GM06990 (cell line): ENCODE measurements around the gene POLR2B.

Experiments
- DNase-seq: peaks from one replicate; pipeline ENCODE4 v3.0.0-alpha.2; 2011; ENCODE audit not compliant: insufficient read length; ENCODE audit errors: extremely low read depth
- H3K27me3 ChIP-seq: replicated peaks from 2 replicates; pipeline ENCODE4 v1.6.0; 2011; ENCODE audit warnings: low read length; ENCODE audit not compliant: control insufficient read depth, insufficient read depth
- H3K36me3 ChIP-seq: 2 replicates; pipeline ENCODE4 v1.5.1; 2011; ENCODE audit warnings: low read length; ENCODE audit not compliant: control insufficient read depth, insufficient read depth
- H3K4me3 ChIP-seq: replicated peaks from 2 replicates; pipeline ENCODE4 v1.5.1; 2011; ENCODE audit warnings: low read depth, mild to moderate bottlenecking, control low read depth, low read length
- CTCF ChIP-seq: IDR thresholded peaks from 2 replicates; pipeline ENCODE4 v1.5.1; 2011; ENCODE audit warnings: low read length, control low read depth, mild to moderate bottlenecking, inconsistent platforms; ENCODE audit not compliant: insufficient read depth, poor library complexity, severe bottlenecking

The POLR2B gene

GRCh38 chr4:57018980-57019379, 40.3 kb downstream of the POLR2B start:
- DNase-seq = no peak
- Histone ChIP-seq H3K36me3 (peaks cover 12% of the 10 kb centered on the region), H3K4me3 (no peak overlapping the region), H3K27me3 (no peaks in the 10 kb centered on the region)
- no peak for TF ChIP-seq CTCF

- H3K4me3 ChIP-seq = no peak overlapping the region
- H3K27me3 ChIP-seq = no peaks in the 10 kb centered on the region
- DNase-seq = no peak
- TF ChIP-seq CTCF = no peak
- H3K36me3 ChIP-seq = peaks cover 13% of the 10 kb centered on the region
Measured at GRCh38 chr4:57020467-57021101, 41.9 kb downstream of the POLR2B start.

- Histone ChIP-seq H3K4me3 (no peak overlapping the region), H3K36me3 (peaks cover 13% of the 10 kb centered on the region), H3K27me3 (no peaks in the 10 kb centered on the region)
- no peak for DNase-seq
- no peak for TF ChIP-seq CTCF
Measured at GRCh38 chr4:57023104-57023503, 44.4 kb downstream of the POLR2B start.

GRCh38 chr4:57034520-57034919, 55.8 kb downstream of the POLR2B start:
- TF ChIP-seq CTCF = no peak
- DNase-seq = no peak
- Histone ChIP-seq H3K36me3 (peaks cover 4% of the 10 kb centered on the region), H3K27me3 (no peaks in the 10 kb centered on the region), H3K4me3 (no peak overlapping the region)

GRCh38 chr4:57037982-57038604, 59.4 kb downstream of the POLR2B start:
- TF ChIP-seq CTCF = peak; percentile 91
- H3K27me3 ChIP-seq = no peaks in the 10 kb centered on the region
- H3K4me3 ChIP-seq = no peak overlapping the region
- DNase-seq = peak; percentile 26
- no peaks in the 10 kb centered on the region; the same call in 1 of the 2 replicates for H3K36me3 ChIP-seq
